ENCODE results near the gene VCP. TPM values are rescaled to one million over a fixed set of nuclear protein-coding genes. Genes with fewer than 3 reads are reported as not detected.

The VCP gene
- total and polyA plus RNA-seq, 2 experiments from 2014 or later = 130 to 408 TPM

DNA sequence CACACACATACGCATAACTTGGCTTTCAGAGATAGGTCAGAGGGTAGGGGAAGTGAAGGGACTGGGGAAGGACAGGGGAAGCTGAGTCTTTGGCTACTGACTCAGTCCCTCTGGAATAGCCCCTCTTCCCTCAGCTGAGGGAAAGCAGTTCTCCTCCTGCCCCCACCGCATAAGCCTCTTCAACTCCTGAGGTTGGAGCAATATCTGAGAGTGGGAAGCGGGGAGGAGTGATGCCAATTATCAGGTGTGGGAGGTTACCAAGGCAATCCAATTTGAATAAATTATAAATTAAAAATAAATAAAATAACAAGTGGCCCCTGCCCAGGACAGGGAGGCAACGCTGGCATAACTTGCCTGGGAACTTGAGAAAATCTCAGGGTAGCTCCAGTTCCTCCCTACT, 32.2 kb upstream of the VCP start (continued):
- TF ChIP-seq, protein P1, sequence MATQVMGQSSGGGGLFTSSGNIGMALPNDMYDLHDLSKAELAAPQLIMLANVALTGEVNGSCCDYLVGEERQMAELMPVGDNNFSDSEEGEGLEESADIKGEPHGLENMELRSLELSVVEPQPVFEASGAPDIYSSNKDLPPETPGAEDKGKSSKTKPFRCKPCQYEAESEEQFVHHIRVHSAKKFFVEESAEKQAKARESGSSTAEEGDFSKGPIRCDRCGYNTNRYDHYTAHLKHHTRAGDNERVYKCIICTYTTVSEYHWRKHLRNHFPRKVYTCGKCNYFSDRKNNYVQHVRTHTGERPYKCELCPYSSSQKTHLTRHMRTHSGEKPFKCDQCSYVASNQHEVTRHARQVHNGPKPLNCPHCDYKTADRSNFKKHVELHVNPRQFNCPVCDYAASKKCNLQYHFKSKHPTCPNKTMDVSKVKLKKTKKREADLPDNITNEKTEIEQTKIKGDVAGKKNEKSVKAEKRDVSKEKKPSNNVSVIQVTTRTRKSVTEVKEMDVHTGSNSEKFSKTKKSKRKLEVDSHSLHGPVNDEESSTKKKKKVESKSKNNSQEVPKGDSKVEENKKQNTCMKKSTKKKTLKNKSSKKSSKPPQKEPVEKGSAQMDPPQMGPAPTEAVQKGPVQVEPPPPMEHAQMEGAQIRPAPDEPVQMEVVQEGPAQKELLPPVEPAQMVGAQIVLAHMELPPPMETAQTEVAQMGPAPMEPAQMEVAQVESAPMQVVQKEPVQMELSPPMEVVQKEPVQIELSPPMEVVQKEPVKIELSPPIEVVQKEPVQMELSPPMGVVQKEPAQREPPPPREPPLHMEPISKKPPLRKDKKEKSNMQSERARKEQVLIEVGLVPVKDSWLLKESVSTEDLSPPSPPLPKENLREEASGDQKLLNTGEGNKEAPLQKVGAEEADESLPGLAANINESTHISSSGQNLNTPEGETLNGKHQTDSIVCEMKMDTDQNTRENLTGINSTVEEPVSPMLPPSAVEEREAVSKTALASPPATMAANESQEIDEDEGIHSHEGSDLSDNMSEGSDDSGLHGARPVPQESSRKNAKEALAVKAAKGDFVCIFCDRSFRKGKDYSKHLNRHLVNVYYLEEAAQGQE (IDR thresholded peaks at IDR 0.05; ENCODE audit: unreplicated experiment) = no peak
- no peak for TF ChIP-seq POLR2AphosphoS5 (IDR thresholded peaks at IDR 0.05; ENCODE audit: low read depth)
- TF ChIP-seq EZH2phosphoT487 (IDR thresholded peaks at IDR 0.05; ENCODE audit: unreplicated experiment) = no peak
- no peak for TF ChIP-seq EZH2 (IDR thresholded peaks at IDR 0.05; ENCODE audit: low read depth, unreplicated experiment)

DNA sequence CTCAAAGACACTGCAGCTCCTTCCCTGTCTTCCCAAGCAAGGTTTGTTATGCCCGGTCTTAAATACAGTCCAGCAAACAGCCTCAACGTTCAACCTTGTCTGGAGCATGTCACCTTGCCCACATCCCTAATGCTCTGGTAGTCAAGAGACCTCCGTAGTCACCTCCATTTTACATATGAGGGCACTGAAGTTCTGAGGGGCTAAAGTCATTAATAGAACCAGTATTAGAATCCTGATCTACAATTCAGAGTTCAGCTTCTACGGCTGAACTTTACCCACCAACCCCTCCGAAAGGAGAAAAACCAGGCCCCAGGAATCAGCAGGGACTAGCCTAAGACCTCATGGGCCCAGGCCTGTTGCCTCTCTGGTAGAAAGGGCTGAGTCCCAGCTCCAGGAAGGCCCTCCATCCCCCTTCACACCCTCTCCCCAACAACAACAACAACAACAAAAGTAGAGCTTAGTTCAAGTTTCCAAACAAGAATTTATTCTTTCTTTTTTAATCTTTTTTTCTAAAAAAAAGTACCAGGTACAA, 31.3 kb upstream of the VCP start:
- Histone ChIP-seq H3K79me2 (replicated peaks; ENCODE audit: insufficient read depth) (peaks cover 17% of the 10 kb centered on the region), H3K4me3 (peak overlapping the region; percentile 74), H3K9me2 (ENCODE audit: insufficient read depth) (no peaks in the 10 kb centered on the region), H3F3A (replicated peaks; ENCODE audit: low read depth) (peaks cover 7% of the 10 kb centered on the region), H3K27me3 (ENCODE audit: insufficient read depth) (no peaks in the 10 kb centered on the region), H2AFZ (no peak overlapping the region), H3K4me2 (peak overlapping the region; percentile 81), H3K36me3 (ENCODE audit: insufficient read depth) (peaks cover 3% of the 10 kb centered on the region; the same call in 1 of the 2 replicates), H3K27ac (ENCODE audit: low read depth) (peak overlapping the region; percentile 78; the same call in 1 of the 2 replicates), H4K20me1 (replicated peaks; ENCODE audit: insufficient read depth) (no peaks in the 10 kb centered on the region), H3K4me1 (ENCODE audit: insufficient read depth) (peaks cover 11% of the 10 kb centered on the region)
- TF ChIP-seq, protein P2, sequence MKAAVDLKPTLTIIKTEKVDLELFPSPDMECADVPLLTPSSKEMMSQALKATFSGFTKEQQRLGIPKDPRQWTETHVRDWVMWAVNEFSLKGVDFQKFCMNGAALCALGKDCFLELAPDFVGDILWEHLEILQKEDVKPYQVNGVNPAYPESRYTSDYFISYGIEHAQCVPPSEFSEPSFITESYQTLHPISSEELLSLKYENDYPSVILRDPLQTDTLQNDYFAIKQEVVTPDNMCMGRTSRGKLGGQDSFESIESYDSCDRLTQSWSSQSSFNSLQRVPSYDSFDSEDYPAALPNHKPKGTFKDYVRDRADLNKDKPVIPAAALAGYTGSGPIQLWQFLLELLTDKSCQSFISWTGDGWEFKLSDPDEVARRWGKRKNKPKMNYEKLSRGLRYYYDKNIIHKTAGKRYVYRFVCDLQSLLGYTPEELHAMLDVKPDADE (IDR thresholded peaks at IDR 0.05) = no peak
- TF ChIP-seq ZNF331 (CRISPR knock-in tag; IDR thresholded peaks at IDR 0.05; ENCODE audit: low read depth) (no peak), CREB1 (CRISPR knock-in tag; IDR thresholded peaks at IDR 0.05; ENCODE audit: low read depth) (no peak), EZH2phosphoT487 (IDR thresholded peaks at IDR 0.05; ENCODE audit: unreplicated experiment) (no peak), POLR2AphosphoS5 (IDR thresholded peaks at IDR 0.05; ENCODE audit: low read depth) (no peak), JUNB (IDR thresholded peaks at IDR 0.05; ENCODE audit: unreplicated experiment) (no peak), EZH2 (IDR thresholded peaks at IDR 0.05; ENCODE audit: low read depth, unreplicated experiment) (no peak), NANOG (IDR thresholded peaks at IDR 0.05; ENCODE audit: borderline replicate concordance) (no peak), ZNF114 (CRISPR knock-in tag; IDR thresholded peaks at IDR 0.05) (no peak), STAT1 (IDR thresholded peaks at IDR 0.05; ENCODE audit: unreplicated experiment) (no peak)
- TF ChIP-seq, protein P3, sequence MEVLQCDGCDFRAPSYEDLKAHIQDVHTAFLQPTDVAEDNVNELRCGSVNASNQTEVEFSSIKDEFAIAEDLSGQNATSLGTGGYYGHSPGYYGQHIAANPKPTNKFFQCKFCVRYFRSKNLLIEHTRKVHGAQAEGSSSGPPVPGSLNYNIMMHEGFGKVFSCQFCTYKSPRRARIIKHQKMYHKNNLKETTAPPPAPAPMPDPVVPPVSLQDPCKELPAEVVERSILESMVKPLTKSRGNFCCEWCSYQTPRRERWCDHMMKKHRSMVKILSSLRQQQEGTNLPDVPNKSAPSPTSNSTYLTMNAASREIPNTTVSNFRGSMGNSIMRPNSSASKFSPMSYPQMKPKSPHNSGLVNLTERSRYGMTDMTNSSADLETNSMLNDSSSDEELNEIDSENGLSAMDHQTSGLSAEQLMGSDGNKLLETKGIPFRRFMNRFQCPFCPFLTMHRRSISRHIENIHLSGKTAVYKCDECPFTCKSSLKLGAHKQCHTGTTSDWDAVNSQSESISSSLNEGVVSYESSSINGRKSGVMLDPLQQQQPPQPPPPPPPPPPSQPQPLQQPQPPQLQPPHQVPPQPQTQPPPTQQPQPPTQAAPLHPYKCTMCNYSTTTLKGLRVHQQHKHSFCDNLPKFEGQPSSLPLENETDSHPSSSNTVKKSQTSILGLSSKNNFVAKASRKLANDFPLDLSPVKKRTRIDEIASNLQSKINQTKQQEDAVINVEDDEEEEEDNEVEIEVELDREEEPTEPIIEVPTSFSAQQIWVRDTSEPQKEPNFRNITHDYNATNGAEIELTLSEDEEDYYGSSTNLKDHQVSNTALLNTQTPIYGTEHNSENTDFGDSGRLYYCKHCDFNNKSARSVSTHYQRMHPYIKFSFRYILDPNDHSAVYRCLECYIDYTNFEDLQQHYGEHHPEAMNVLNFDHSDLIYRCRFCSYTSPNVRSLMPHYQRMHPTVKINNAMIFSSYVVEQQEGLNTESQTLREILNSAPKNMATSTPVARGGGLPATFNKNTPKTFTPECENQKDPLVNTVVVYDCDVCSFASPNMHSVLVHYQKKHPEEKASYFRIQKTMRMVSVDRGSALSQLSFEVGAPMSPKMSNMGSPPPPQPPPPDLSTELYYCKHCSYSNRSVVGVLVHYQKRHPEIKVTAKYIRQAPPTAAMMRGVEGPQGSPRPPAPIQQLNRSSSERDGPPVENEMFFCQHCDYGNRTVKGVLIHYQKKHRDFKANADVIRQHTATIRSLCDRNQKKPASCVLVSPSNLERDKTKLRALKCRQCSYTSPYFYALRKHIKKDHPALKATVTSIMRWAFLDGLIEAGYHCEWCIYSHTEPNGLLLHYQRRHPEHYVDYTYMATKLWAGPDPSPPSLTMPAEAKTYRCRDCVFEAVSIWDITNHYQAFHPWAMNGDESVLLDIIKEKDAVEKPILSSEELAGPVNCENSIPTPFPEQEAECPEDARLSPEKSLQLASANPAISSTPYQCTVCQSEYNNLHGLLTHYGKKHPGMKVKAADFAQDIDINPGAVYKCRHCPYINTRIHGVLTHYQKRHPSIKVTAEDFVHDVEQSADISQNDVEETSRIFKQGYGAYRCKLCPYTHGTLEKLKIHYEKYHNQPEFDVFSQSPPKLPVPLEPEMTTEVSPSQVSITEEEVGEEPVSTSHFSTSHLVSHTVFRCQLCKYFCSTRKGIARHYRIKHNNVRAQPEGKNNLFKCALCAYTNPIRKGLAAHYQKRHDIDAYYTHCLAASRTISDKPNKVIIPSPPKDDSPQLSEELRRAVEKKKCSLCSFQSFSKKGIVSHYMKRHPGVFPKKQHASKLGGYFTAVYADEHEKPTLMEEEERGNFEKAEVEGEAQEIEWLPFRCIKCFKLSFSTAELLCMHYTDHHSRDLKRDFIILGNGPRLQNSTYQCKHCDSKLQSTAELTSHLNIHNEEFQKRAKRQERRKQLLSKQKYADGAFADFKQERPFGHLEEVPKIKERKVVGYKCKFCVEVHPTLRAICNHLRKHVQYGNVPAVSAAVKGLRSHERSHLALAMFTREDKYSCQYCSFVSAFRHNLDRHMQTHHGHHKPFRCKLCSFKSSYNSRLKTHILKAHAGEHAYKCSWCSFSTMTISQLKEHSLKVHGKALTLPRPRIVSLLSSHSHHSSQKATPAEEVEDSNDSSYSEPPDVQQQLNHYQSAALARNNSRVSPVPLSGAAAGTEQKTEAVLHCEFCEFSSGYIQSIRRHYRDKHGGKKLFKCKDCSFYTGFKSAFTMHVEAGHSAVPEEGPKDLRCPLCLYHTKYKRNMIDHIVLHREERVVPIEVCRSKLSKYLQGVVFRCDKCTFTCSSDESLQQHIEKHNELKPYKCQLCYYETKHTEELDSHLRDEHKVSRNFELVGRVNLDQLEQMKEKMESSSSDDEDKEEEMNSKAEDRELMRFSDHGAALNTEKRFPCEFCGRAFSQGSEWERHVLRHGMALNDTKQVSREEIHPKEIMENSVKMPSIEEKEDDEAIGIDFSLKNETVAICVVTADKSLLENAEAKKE (CRISPR knock-in tag; IDR thresholded peaks at IDR 0.05) = no peak
- TF ChIP-seq, protein P4, sequence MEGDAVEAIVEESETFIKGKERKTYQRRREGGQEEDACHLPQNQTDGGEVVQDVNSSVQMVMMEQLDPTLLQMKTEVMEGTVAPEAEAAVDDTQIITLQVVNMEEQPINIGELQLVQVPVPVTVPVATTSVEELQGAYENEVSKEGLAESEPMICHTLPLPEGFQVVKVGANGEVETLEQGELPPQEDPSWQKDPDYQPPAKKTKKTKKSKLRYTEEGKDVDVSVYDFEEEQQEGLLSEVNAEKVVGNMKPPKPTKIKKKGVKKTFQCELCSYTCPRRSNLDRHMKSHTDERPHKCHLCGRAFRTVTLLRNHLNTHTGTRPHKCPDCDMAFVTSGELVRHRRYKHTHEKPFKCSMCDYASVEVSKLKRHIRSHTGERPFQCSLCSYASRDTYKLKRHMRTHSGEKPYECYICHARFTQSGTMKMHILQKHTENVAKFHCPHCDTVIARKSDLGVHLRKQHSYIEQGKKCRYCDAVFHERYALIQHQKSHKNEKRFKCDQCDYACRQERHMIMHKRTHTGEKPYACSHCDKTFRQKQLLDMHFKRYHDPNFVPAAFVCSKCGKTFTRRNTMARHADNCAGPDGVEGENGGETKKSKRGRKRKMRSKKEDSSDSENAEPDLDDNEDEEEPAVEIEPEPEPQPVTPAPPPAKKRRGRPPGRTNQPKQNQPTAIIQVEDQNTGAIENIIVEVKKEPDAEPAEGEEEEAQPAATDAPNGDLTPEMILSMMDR (conservative IDR thresholded peaks at IDR 0.05; ENCODE audit: low read depth in 2 of 2) = no peak
- peaks cover 18% of the 10 kb centered on the region for H3K4me1 Mint-ChIP-seq
- ATAC-seq (no peak; the same call in 2 of the 3 replicates), DNase-seq (ENCODE audit: low spot score) (no peak)
- H3K27me3 Mint-ChIP-seq (ENCODE audit: insufficient read depth, low read depth, poor library complexity) = peaks cover 21% of the 10 kb centered on the region
- H3K27ac Mint-ChIP-seq = peak overlapping the region; percentile 99
- H3K36me3 Mint-ChIP-seq (ENCODE audit: low read depth) = peaks cover 43% of the 10 kb centered on the region
- no peaks in the 10 kb centered on the region for H3K9me3 Mint-ChIP-seq
- H3K4me3 Mint-ChIP-seq = peak overlapping the region; percentile 96
